ENCODE results near the gene USP9X.
"Not testable (repeated sequence)": the region's sequence is repeated elsewhere in the genome, so short reads cannot be mapped to it uniquely, and the experiment has no call there.

Gene USP9X

GRCh38 chrX:41095908-41096307, 10.7 kb downstream of the USP9X start:
- no peak for DNase-seq
- TF ChIP-seq POLR2A (IDR thresholded peaks at IDR 0.05; ENCODE audit: low read length) (no peak), GATA1 (IDR thresholded peaks at IDR 0.05; ENCODE audit: low read depth, low read length) (no peak)

- DNase-seq: no peak
Observed at GRCh38 chrX:41096339-41096955, 11.2 kb downstream of the USP9X start.

GRCh38 chrX:41097326-41097725, 12.1 kb downstream of the USP9X start:
- TF ChIP-seq POLR2A (IDR thresholded peaks at IDR 0.05; ENCODE audit: low read length): no peak
- no peak for TF ChIP-seq GATA1 (IDR thresholded peaks at IDR 0.05; ENCODE audit: low read depth, low read length)
- DNase-seq: no peak

More at GRCh38 chrX:41096339-41096955, 11.2 kb downstream of the USP9X start:
- TF ChIP-seq POLR2A (IDR thresholded peaks at IDR 0.05; ENCODE audit: low read length) (no peak), GATA1 (IDR thresholded peaks at IDR 0.05; ENCODE audit: low read depth, low read length) (no peak)

GRCh38 chrX:41100200-41100599, 15.0 kb downstream of the USP9X start:
- DNase-seq: no peak
- TF ChIP-seq POLR2A (IDR thresholded peaks at IDR 0.05; ENCODE audit: low read length) (no peak), GATA1 (IDR thresholded peaks at IDR 0.05; ENCODE audit: low read depth, low read length) (no peak)

GRCh38 chrX:41100819-41101218, 15.6 kb downstream of the USP9X start:
- TF ChIP-seq POLR2A (IDR thresholded peaks at IDR 0.05; ENCODE audit: low read length) (no peak), GATA1 (IDR thresholded peaks at IDR 0.05; ENCODE audit: low read depth, low read length) (no peak)
- DNase-seq: no peak

GRCh38 chrX:41105005-41105404, 19.8 kb downstream of the USP9X start:
- DNase-seq: no peak
- TF ChIP-seq POLR2A (IDR thresholded peaks at IDR 0.05; ENCODE audit: low read length) (no peak), GATA1 (IDR thresholded peaks at IDR 0.05; ENCODE audit: low read depth, low read length) (no peak)

- DNase-seq: not testable (repeated sequence)
Observed at GRCh38 chrX:41106257-41106656, 21.0 kb downstream of the USP9X start.

- DNase-seq: peak in 1 of 2 experiments; percentile 29
- TF ChIP-seq POLR2A (IDR thresholded peaks at IDR 0.05; ENCODE audit: low read length): no peak
- no peak for TF ChIP-seq GATA1 (IDR thresholded peaks at IDR 0.05; ENCODE audit: low read depth, low read length)
Observed at GRCh38 chrX:41108007-41108406, 22.8 kb downstream of the USP9X start.

- no peak for TF ChIP-seq GATA1 (IDR thresholded peaks at IDR 0.05; ENCODE audit: low read depth, low read length)
- TF ChIP-seq POLR2A (IDR thresholded peaks at IDR 0.05; ENCODE audit: low read length): no peak
- DNase-seq: no peak
Observed at GRCh38 chrX:41108463-41109205, 23.4 kb downstream of the USP9X start.

GRCh38 chrX:41110801-41111625, 25.8 kb downstream of the USP9X start:
- peak; percentile 50 to 73 for DNase-seq
- TF ChIP-seq POLR2A (IDR thresholded peaks at IDR 0.05; ENCODE audit: low read length) (no peak), GATA1 (IDR thresholded peaks at IDR 0.05; ENCODE audit: low read depth, low read length) (no peak)

GRCh38 chrX:41115104-41115425, 29.8 kb downstream of the USP9X start:
- peak; percentile 61 to 79 for DNase-seq

GRCh38 chrX:41116948-41117347, 31.7 kb downstream of the USP9X start:
- TF ChIP-seq GATA1 (IDR thresholded peaks at IDR 0.05; ENCODE audit: low read depth, low read length): no peak
- TF ChIP-seq POLR2A (IDR thresholded peaks at IDR 0.05; ENCODE audit: low read length): no peak
- DNase-seq: peak; percentile 20 to 36

GRCh38 chrX:41118156-41118555, 32.9 kb downstream of the USP9X start:
- DNase-seq: no peak
- TF ChIP-seq GATA1 (IDR thresholded peaks at IDR 0.05; ENCODE audit: low read depth, low read length) (no peak), POLR2A (IDR thresholded peaks at IDR 0.05; ENCODE audit: low read length) (no peak)

- no peak for DNase-seq
- no peak for TF ChIP-seq GATA1 (IDR thresholded peaks at IDR 0.05; ENCODE audit: low read depth, low read length)
- TF ChIP-seq POLR2A (IDR thresholded peaks at IDR 0.05; ENCODE audit: low read length): no peak
Observed at GRCh38 chrX:41119803-41120202, 34.6 kb downstream of the USP9X start.

GRCh38 chrX:41121766-41122165, 36.5 kb downstream of the USP9X start:
- no peak for DNase-seq
- TF ChIP-seq GATA1 (IDR thresholded peaks at IDR 0.05; ENCODE audit: low read depth, low read length) (no peak), POLR2A (IDR thresholded peaks at IDR 0.05; ENCODE audit: low read length) (no peak)

Measured in erythroblast (primary cell).